ENCODE results near the gene CD276.

GRCh38 chr15:73691396-73691795 lies 7.2 kb downstream of the CD276 start:
- TF ChIP-seq CTCF (IDR thresholded peaks at IDR 0.05) (peak in 1 of 3 experiments; percentile 19), POLR2AphosphoS5 (IDR thresholded peaks at IDR 0.05; ENCODE audit: insufficient read depth in 1 of 2, low read depth in 1 of 2) (peak in 1 of 2 donors; percentile 48)
